Endothelial cell of umbilical vein (primary cell): ENCODE results near the gene MRPL41. TPM values are rescaled to one million over a fixed set of nuclear protein-coding genes. Genes with fewer than 3 reads are reported as not detected.
A peak's percentile ranks its signal among the peaks of the same experiment; 100 is the strongest.

Source experiments
- Bru-seq: library from RNA; stranded (reverse); fragments of 400-500 nt; gene quantifications from one replicate; lab custom pipeline; 2021; lab: Mats Ljungman, UMichigan
- BruChase-seq, 2 experiments: library from RNA; stranded (reverse); fragments of 400-500 nt; gene quantifications; one replicate each; lab custom pipeline; 2021; lab: Mats Ljungman, UMichigan
- BruUV-seq: library from RNA; stranded (reverse); fragments of 400-500 nt; replicated peaks from 2 replicates; lab custom pipeline; 2021; lab: Mats Ljungman, UMichigan
- CTCF ChIA-PET: fragments of 300-600, 350-600 bp; sonication (Branson Sonifier 250); formaldehyde crosslinking; loops from one replicate; lab custom pipeline; 2021; ENCODE audit warnings: antibody characterized with exemption, inconsistent platforms; lab: Charles Lee
- POLR2A ChIA-PET: fragments of 300-600, 350-600 bp; sonication (Branson Sonifier 250); formaldehyde crosslinking; loops from one replicate; lab custom pipeline; 2021; ENCODE audit warnings: antibody characterized with exemption, inconsistent platforms; lab: Charles Lee
- DNase-seq: peaks from one replicate; pipeline ENCODE4 v3.0.0-alpha.2; 2011; ENCODE audit warnings: low read depth, low spot score
- FAIRE-seq: peaks from 2 replicates; lab custom pipeline; 2011; peaks lifted over from hg19 to GRCh38; lab: Jason Lieb, UNC
- H2AFZ ChIP-seq: 2 replicates; pipeline ENCODE4 v1.6.0; 2012; ENCODE audit warnings: low read depth, low read length, control low read depth, inconsistent platforms
- H3K27ac ChIP-seq: 2 replicates; pipeline ENCODE4 v1.5.1; 2011; ENCODE audit warnings: low read depth, mild to moderate bottlenecking, control low read depth, low read length, moderate library complexity; ENCODE audit not compliant: insufficient read depth
- H3K27me3 ChIP-seq, 2 experiments: 2 replicates each; pipeline versions ENCODE4 v1.6.0 to v1.6.1; 2011; ENCODE audit warnings: low read length in 2 of 2, mixed read lengths in 1 of 2; ENCODE audit not compliant: control insufficient read depth in 2 of 2, insufficient read depth in 2 of 2
- H3K36me3 ChIP-seq, 2 experiments: 2 replicates in 1 of 2; 3 replicates in 1 of 2; pipeline ENCODE4 v1.5.1; 2011; ENCODE audit warnings: low read length in 2 of 2, mild to moderate bottlenecking in 1 of 2, moderate library complexity in 1 of 2; ENCODE audit not compliant: control insufficient read depth in 2 of 2, insufficient read depth in 2 of 2; ENCODE audit errors: extremely low read depth in 1 of 2
- H3K4me1 ChIP-seq: 3 replicates; pipeline ENCODE4 v1.5.1; 2011; ENCODE audit warnings: mild to moderate bottlenecking, low read length; ENCODE audit not compliant: control insufficient read depth, insufficient read depth; ENCODE audit errors: extremely low read depth
- H3K4me2 ChIP-seq: 2 replicates; pipeline ENCODE4 v1.6.1; 2011; ENCODE audit warnings: low read length, control low read depth, mixed read lengths; ENCODE audit not compliant: insufficient read depth
- H3K4me3 ChIP-seq, 3 experiments: fragments of 200-600 bp in 1 of 3; sonication (generic), shearing (Covaris generic) in 1 of 3; replicated peaks in 1 of 3; 2 replicates each; pipeline ENCODE4 v1.5.1; 2011 to 2016; ENCODE audit warnings: control low read depth in 3 of 3, low read length in 3 of 3, mild to moderate bottlenecking in 2 of 3, inconsistent platforms in 1 of 3, low read depth in 1 of 3, moderate library complexity in 1 of 3; ENCODE audit not compliant: insufficient read depth in 1 of 3
- H3K79me2 ChIP-seq: 2 replicates; pipeline ENCODE4 v1.6.0; 2012; ENCODE audit warnings: low read length, inconsistent platforms; ENCODE audit not compliant: control insufficient read depth, insufficient read depth
- H3K9ac ChIP-seq: replicated peaks from 2 replicates; pipeline ENCODE3; 2011; ENCODE audit warnings: low read length, control low read depth; ENCODE audit not compliant: insufficient read depth; ENCODE audit errors: extremely low read depth
- H3K9me1 ChIP-seq: replicated peaks from 3 replicates; pipeline ENCODE4 v1.6.0; 2011; ENCODE audit warnings: mild to moderate bottlenecking, low read length; ENCODE audit not compliant: control insufficient read depth, insufficient read depth; ENCODE audit errors: extremely low read depth
- H3K9me3 ChIP-seq: replicated peaks from 2 replicates; pipeline ENCODE4 v1.5.1; 2012; ENCODE audit warnings: low read length, inconsistent platforms; ENCODE audit not compliant: control insufficient read depth, insufficient read depth
- H4K20me1 ChIP-seq: replicated peaks from 2 replicates; pipeline ENCODE3; 2011; ENCODE audit warnings: mild to moderate bottlenecking, low read length; ENCODE audit not compliant: control insufficient read depth, insufficient read depth; ENCODE audit errors: extremely low read depth
- JUN ChIP-seq: IDR thresholded peaks from 2 replicates; pipeline ENCODE4 v1.6.1; 2011; ENCODE audit warnings: borderline replicate concordance, low read depth; ENCODE audit not compliant: insufficient read length, insufficient read depth
- POLR2A ChIP-seq: IDR thresholded peaks from 2 replicates; pipeline ENCODE4 v1.6.1; 2012; ENCODE audit warnings: low read depth, mild to moderate bottlenecking, control low read depth, low read length
- POLR2AphosphoS5 ChIP-seq: IDR thresholded peaks from 2 replicates; pipeline ENCODE4 v1.6.1; 2012; ENCODE audit warnings: low read depth, mild to moderate bottlenecking, control low read depth, low read length, moderate library complexity; ENCODE audit not compliant: insufficient read depth
- dilution Hi-C: fragments of 300-500 bp; cut with MboI; formaldehyde crosslinking; loops from one replicate; pipeline ENCODE4 v1.15.0; 2019; ENCODE audit warnings: low sequenced_read_pairs; ENCODE audit not compliant: extremely low pct_ligation_motif_present
- intact Hi-C: fragments of 100-400 bp; cut with micrococcal nuclease; formaldehyde crosslinking; loops from one replicate; pipeline ENCODE4 v1.10.0; 2022
- long read RNA-seq: library from polyadenylated mRNA; stranded (forward); transcript quantifications from one replicate; pipeline ENCODE4 v2.0.0, GENCODE V29; 2021
- polyA minus RNA-seq, 3 experiments: library from RNA; depleted of rRNA, polyadenylated mRNA; stranded (reverse); fragments of >200 nt; gene quantifications; 1 replicate in 1 of 3; 2 replicates in 2 of 3; pipeline ENCODE4 v1.2.3, GENCODE V29; 2011
- polyA plus RNA-seq, 4 experiments: library from polyadenylated mRNA; depleted of rRNA in 3 of 4; stranded (reverse) in 3 of 4; unstranded in 1 of 4; fragments of >200 nt; gene quantifications; 2 replicates each; pipeline versions ENCODE4 v1.2.1 to v1.2.3, GENCODE V29; 2011 to 2012; ENCODE audit warnings: missing spikeins in 1 of 4
- total RNA-seq: library from RNA; stranded (reverse); gene quantifications from 2 replicates; pipeline ENCODE4 v1.2.3, GENCODE V29; 2021
- TF ChIP-seq, protein P1 (sequence below), 2 donors: IDR thresholded peaks; 1 replicate in 1 of 2; 2 replicates in 1 of 2; pipeline ENCODE4 v1.5.1; 2011; ENCODE audit warnings: low read length in 2 of 2, mild to moderate bottlenecking in 2 of 2, moderate library complexity in 2 of 2, control low read depth in 1 of 2, inconsistent platforms in 1 of 2, low read depth in 1 of 2; ENCODE audit not compliant: insufficient read depth in 1 of 2; ENCODE audit errors: extremely low read depth in 1 of 2

Gene MRPL41
- total RNA-seq, result 50.7 and 53.3 TPM in 2 replicates
- polyA plus RNA-seq, result 50.4 and 90.1 TPM in 2 replicates
- 23.9 and 47.2 TPM in 2 replicates for polyA plus RNA-seq (2011; cell fraction: cytosol; rRNA removed)
- 12.3 and 14.7 TPM in 2 replicates for polyA plus RNA-seq (2011; cell fraction: nucleus; rRNA removed)
- 38.0 and 55.4 TPM in 2 replicates for polyA plus RNA-seq (2012)
- 6.6 and 8.1 TPM in 2 replicates for polyA minus RNA-seq
- polyA minus RNA-seq (2011; cell fraction: cytosol; rRNA and poly(A)+ RNA removed), result 21.3 TPM
- 2.1 and 4.1 TPM in 2 replicates for polyA minus RNA-seq (2011; cell fraction: nucleus; rRNA and poly(A)+ RNA removed)
- percentile 68 among the genes with signal in this experiment for Bru-seq, nascent RNA
- percentile 95 among the genes with signal in this experiment for BruChase-seq, experiment 1, labeled RNA remaining after a 6-hour chase
- BruChase-seq, experiment 2, labeled RNA remaining after a 2-hour chase, result percentile 80 among the genes with signal in this experiment
- long read RNA-seq, transcript MRPL41-201 (2 exons, 1,262 nt), result major isoform, 432 of 444 reads
- long read RNA-seq, partial matches to known transcripts, result 0 of 444 reads
- long read RNA-seq, other reads (novel, unspliced or antisense), result 12 of 444 reads

DNA sequence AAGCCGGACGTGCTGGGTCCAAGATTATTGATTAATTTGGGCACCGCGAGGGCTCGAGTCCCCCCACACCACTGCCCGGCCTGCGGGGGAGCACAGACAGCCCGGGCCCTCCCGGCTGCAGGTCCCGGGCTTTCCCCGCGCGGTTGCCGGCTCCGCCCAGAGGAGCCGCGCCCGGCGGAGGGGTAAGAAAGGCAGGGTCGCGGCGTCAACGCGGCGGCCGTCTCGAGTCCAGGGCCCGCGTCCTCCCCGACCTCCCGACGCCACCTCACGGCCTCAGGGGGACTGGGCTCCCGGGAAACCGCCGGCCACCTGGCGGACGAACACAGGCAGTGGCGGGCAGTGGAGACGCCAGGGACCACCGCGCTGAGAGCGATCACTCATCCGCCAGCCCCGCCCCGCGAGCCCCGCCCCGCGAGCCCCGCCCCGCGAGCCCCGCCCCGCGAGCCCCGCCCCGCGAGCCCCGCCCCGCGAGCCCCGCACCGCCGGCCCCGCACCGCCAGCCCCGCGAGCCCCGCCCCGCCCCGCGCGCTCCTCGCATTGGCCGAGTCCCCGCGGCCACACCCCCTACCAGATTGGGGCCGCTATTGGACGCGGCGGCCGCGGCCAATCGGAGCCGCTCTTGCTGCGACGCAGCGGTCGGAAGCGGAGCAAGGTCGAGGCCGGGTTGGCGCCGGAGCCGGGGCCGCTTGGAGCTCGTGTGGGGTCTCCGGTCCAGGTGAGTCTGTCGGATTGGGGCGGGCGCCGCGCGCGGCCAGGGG lies at the start of gene MRPL41:
Gene MRPL41, plus strand, starts transcription at position 616 of the 758 bp plus-strand sequence. CDS start 203 bp downstream, outside the sequence.
- dilution Hi-C loops, result no loop called here
- Histone ChIP-seq H3K27me3 (no peaks in the 10 kb centered on the region), H3K4me2 (peak within 1 kb of the TSS; percentile 94), H3K4me1 (peaks cover 9% of the 10 kb centered on the region), H3K4me3 (peak within 1 kb of the TSS; percentile 61 to 67 (median 62)), H2AFZ (peak within 1 kb of the TSS; percentile 76), H3K36me3 (peaks cover 2 to 11% of the 10 kb centered on the region in 2 experiments), H4K20me1 (no peaks in the 10 kb centered on the region), H3K9me3 (no peaks in the 10 kb centered on the region), H3K9me1 (no peaks in the 10 kb centered on the region), H3K9ac (peak within 1 kb of the TSS; percentile 82), H3K27ac (peak within 1 kb of the TSS; percentile 49), H3K79me2 (peaks cover 5% of the 10 kb centered on the region)
- intact Hi-C loops, result loop anchor here (1.0 to 2.0 kb wide), 2 partner anchors 39 to 67 kb away; partner anchors contain the start of genes EHMT1 and ZMYND19
- ChIA-PET POLR2A (interaction anchor here (1.0 kb wide), 1 partner anchor 39 kb away, joined by 6 read pairs; no protein-coding TSS in a partner anchor), CTCF (interaction anchor here (0.6 to 1.4 kb wide), 6 partner anchors 9 to 264 kb away, joined by 3 to 6 read pairs (median 5); partner anchors contain the start of gene NRARP)
- TF ChIP-seq POLR2A (peak; percentile 81), JUN (no peak), POLR2AphosphoS5 (peak; percentile 94)
- TF ChIP-seq, protein P1, sequence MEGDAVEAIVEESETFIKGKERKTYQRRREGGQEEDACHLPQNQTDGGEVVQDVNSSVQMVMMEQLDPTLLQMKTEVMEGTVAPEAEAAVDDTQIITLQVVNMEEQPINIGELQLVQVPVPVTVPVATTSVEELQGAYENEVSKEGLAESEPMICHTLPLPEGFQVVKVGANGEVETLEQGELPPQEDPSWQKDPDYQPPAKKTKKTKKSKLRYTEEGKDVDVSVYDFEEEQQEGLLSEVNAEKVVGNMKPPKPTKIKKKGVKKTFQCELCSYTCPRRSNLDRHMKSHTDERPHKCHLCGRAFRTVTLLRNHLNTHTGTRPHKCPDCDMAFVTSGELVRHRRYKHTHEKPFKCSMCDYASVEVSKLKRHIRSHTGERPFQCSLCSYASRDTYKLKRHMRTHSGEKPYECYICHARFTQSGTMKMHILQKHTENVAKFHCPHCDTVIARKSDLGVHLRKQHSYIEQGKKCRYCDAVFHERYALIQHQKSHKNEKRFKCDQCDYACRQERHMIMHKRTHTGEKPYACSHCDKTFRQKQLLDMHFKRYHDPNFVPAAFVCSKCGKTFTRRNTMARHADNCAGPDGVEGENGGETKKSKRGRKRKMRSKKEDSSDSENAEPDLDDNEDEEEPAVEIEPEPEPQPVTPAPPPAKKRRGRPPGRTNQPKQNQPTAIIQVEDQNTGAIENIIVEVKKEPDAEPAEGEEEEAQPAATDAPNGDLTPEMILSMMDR (IDR thresholded peaks at IDR 0.05; ENCODE audit: extremely low read depth in 1 of 2, insufficient read depth in 1 of 2, low read depth in 1 of 2, low read length in 2 of 2), result peak; percentile 48 to 73
- peak; percentile 81 for FAIRE-seq
- no TSS peak for BruUV-seq
- DNase-seq, result peak; percentile 82
